Measurements from ENCODE around the gene WNT9A.

WNT9A gene

DNA sequence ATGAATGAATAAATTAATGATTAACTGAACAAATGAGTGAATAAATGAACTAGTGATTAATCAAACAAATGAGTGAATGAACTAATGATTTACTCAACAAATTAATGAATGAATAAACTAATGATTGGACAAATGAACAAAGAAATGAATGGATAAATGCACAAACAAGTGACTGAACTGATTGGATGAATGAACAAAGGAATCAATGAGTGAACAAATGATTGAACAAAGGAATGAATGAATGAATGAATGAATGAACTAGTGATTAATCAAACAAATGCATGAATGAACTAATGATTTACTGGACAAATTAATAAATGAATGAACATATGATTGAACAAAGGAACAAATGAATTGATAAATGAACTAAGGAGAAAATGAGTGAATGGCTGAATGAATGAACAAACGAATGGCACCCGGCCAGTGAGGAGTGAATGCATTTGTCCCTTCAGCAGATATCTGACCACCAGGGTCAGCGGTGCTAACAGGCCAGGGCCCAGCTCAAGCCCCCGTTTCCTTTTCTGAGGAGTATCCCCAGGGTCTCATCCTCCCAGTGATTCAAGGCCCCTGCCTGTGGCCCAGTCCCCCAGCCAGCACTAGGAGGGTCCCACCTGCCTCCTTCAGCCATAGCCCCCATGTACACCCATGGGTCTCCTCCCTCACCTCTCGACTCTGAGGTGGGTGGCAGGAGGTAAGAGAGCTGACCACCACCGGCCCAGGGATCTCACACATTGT lies 49.9 kb downstream of the WNT9A start:
- DNase-seq (ENCODE audit: low spot score), result no peak

DNA sequence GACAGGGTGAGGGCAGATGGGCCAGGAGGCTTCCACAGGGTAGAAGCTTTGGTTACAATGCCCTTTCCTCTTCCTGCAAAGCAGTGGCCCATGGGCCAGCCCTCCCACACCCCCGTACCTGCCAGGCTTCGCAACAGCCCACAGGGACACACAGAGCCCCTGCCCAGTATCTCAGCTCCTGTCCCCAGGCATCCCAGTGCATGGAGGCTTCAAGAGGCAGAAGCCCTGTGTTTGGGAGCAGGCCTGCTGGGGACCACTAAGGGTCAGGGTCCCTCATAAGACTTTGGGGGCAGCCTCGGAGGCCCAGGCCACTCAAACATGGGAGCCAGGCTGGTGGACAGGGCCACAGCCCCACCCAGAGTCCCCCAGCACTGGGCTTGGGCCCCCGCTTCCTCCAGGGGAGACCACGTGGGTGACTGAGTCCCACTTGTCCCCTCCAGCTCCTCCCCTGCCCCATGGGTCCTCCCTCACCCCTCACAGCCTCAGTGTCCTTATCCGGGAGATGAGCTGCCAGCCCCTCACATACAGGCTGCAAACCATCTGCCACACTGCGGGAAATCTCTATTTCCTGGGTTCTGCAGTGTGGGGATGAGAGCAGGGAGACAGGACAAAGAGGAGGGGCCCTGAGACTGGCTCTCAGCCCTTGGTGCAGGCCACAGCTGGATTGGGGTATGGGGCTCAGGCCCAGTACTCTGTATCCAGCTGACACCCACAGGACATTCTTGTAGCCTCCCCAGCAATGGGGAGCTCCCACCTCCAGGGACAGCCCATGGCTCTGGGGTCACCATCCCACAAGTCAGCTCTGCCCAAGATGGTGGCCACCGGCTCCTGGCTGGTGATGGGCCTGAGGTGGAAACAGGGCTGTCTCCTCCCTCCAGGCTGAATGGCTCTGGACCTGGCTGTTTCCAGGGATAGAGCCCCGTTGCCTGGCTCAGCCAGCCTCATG lies 50.7 kb downstream of the WNT9A start:
- no peak for DNase-seq (ENCODE audit: low spot score)

DNA sequence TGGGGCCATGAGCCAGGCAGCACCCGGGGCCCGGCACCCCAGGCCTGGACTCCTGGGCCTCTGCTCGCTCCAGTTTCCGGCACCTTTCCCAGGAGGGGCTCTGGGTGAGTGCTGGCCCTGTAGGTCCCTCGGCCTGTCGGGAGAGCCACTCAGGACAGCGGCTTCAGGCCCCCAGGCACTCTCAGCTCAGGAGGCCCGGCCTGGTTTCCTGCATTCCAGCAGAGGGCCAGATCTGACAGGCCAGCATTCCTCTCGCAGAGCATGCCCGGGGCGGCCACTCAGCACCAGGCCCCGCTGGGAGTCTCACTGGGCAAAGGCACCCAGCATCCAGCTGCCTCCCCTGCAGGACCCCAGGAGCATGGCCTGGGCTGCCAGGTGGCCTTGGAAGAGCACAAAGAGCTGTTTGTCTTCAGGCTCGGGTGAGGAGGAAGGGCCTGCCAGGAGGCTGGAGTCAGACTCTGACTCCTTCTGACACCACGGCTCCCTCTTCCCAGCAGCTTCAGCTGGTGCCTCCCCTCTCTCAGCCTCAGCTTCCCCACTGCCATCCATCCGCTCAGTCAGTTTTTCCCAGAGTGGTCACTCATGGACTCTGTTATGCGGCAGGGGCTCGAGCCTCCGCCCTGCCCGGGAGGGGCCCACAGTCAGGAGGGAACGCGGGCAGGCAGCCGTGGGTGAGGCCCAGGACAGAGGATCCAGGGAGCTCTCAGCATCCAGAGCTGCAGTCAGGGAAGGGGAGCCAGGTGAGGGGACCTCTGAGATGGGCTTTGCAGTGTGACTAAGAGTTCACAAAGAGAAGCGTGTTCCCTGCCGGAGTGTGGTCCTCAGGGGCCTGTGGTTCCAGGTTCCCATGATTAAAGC lies 51.7 kb downstream of the WNT9A start:
- no peak for DNase-seq (ENCODE audit: low spot score)

DNA sequence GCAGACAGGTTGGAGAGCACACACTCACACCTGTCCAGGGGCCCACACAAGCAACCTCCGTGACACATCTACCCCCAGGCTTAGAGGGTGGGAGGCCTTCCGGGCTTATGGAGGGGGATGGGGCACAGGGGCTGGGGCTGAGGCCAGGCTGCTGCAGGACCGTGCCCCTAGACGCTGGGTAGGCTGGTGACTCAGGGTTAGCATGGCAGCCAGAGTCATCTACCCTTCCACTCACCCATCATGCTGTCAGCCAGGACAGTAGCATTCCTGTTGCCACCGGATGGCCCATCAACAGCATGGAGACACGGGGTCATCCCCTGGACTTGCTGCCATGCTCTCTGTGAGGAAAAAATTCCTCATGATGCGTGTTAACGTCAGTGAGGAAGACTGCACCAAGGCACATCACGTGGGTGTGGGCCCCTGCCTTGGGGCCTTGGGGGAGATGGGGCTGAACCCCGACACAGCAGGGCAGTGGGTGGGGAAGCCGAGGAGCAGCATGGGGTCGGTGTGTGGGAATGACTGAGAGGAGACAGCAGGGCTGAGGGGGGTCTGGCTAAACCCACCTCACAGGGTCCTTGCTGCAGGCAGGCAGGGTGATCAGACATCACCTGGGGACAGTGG lies 52.8 kb downstream of the WNT9A start:
- DNase-seq (ENCODE audit: low spot score), result no peak

DNA sequence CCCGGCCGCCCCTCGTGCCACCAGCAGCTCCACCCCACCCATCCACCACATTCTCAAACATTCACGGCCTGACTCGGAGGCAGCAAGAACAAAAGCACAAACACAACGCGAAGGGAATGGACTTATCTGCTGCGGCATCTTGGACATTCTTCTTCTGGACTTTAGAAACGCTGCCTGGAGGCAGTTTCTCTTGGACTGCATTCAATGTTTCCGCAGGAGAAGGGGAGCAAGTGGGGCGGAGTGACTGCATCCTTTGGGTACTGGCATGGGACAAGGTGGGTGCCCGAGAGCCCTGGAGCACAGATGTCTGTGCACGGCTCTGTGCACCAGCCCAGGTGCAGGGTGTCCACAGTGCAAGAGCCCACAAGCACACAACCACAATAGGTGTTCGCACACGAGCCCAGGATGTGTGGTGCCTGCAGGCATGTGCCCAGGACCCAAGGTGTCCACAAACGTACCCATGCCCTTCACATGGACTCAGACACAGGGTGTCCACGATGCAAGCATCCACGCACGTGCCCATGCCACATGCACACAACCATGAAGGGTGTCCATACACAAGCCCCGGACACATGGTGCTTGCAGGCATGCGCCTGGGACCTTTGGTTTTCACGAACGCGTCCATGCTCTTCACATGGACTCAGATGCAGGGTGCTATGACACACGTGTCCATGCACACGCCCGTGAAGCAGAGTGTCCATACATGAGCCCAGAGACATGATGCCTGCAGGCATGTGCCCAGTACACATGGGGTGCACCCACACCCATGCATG lies 53.6 kb downstream of the WNT9A start:
- DNase-seq (ENCODE audit: low spot score), result no peak

DNA sequence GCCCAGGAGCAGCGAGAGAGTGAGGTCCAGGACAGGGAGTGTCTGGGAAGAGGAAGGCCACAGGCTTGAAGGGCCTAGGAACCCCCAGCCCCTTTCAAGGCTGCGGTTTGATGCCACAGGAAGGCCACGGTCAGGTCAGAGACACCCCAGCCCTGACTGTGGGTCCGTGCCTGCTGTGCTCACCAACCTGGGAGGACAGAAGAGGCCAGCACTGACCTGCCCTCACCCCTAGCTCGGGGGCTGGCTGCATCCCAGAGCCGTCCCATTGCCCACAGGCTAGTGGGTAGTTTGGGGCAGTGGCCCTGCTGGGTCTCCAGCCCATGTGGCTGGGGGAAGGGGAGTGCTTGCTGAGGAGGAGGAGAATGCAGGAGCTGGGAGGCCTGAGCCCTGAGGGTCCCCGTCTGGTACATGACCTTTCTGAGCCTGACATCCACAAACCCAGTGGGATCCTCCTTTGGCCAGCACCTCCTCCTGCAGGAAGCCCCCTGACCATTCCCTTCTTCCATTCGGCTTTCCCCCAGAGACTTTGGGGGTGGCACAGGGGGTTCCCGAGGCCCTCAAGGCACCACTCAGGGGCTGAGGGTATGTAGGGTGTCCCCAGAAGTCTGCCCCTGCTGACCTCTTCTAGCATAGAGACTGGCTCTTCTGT lies 54.3 kb downstream of the WNT9A start:
- no peak for DNase-seq (ENCODE audit: low spot score)

DNA sequence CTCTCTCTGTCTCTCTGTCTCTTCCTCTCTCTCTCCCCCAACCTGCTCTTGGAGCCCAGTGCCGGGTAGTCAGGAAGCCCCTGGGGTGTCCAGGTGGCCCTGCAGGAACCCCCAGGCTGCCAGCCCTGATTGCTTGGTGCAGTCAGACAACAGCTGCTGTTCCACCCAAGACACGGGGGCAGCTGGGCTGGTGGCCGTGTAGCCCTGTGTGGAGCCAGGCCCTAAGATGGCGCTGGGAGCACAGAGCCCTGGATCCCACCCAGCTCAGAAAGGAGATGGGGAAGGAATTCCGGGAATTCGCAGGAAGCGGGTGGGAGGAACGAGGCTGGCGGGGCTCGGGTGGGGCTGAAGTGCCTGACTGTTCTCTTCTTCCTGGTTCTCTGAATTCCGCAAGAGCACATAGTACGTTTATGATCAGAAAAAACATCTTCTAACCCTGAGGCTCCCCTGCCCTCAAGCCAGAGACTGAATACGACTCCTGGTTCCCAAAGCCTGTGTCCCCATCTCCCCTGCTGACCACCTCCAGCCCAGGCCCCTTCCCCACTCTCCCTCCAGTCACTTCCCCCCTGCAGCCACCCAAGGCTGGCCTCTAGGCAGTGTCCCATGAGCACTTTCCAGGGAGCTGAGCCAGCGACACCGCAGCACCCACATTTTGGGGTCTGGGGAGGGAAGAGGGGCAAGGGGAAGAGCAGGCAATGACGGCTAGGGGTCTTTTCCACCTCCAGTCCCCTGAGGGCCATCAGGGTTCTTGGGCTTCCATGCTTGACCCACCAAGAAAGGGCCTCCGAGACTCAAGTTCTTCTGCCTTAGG lies 55.0 kb downstream of the WNT9A start:
- no peak for DNase-seq (ENCODE audit: low spot score)

DNA sequence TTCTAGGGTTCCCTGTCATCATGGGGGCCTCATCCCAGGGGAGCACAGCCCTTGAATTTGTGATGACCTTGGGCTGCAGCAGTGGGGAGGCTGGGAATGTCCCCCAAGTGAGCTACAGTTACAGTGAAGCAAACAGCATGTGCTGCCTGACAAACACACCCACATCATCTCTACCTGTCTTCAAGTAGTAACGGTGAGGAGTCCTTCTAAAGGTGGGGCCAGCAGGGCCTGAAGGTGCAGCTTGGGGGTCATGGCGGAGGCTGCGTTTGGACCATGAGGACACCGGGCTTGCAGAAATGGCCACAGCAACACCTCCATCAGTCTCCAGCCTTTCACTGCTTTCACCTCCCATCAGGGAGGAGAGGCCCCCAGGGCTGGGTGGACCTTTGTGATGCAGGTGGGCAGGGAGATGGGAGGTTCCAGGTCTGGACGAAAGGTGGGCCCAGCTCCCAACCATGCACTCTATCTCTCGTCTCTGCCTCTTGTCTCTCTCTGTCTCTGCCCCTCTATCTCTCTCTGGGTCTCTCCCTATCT lies 55.7 kb downstream of the WNT9A start:
- no peak for DNase-seq (ENCODE audit: low spot score)

DNA sequence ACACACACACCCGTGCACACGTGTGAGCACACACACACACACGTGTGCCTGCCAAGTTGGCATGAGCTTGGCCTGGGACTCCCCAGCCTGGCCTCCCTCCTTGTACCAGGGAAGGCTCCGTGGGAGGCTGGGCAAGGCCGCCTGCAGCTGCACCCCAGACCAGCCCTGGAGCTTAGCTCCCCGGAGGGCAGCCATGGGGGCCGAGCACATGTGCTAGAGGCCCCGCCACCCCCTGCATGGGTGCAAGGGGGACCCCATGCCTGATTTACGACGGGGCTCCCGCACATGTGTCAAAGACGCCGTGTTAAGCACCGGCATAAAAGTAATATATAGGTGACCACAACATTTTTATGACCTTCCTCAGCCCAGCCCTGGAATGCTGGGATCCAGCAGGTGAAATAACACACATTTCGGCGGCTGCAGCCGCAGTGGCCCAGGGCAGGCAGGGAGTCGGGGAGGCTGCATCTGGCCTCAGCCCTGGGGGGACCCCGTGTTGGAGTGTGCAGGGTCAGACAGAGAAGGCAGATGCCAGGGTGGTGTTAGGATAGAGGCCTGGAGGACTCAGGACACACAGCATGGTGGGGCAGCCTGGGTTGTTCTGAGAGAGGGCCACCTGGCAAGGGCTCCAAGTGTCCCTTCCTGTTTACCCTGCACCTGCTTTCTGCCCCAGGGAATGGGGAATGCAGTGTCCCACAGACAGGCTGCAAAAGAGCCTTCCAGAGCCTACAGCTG lies 56.3 kb downstream of the WNT9A start:
- DNase-seq (ENCODE audit: low spot score), result no peak

DNA sequence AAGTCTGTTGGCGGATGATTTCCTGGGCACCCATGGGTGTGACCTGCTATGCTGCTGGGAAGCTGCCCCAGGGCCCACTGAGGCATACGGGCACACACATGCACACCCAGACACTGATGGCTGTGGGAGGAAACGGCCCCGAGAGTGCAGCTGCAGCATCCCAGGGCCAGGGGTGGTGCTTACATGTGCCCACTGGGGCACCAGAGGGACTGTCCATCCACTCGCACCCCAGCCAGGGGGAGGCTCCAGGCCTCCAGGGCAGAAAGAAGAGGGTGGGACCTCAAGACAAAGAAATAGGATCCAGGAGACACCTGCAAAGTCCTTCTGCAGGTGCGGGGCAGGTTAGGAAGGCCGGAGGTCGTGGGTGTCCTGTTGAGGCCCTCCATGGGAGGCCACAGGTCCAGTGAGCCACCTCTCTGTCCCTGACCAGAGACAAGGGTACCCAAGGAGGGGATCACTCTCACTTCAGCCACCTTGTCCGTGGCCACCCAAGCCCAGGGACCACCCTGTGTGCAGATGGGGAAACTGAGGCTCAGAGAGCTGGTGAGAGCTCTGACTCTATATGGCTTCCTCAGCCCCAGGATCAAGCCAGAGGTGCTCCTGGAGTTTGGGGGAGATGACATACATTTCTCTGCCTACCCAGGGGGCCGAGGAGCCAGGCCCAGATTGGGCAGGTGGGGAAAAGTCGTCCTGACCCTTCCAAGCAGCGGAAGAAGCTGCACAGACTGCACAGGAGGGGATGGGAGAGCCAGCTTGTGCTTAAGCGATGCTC lies 57.1 kb downstream of the WNT9A start:
- no peak for DNase-seq (ENCODE audit: low spot score)

DNA sequence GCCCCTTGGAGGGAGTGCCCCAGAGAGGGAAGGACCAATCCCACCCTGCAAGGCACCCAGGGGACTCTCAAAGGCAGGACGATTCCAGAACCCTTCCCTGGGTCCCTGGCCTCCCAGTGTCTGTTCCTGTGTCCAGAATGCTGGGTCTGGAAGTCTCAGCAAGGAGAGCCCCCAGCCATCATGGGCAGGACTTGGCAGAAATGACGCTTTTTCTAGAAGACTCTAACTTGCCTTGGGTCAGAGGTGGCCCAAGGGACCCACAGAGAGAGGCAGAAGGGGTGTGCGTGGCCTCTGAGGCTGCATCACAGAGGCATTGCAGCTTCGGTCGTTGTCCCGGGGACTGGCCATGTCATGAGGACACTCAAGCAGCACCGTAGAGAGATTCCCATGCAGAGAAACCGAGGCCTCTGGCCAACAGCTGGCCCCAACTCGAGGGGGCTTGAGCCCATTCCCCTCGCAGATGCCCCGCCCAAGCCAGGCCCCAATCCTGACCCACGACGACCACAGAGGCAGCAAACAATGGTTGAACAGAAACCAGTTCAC lies 57.8 kb downstream of the WNT9A start:
- DNase-seq (ENCODE audit: low spot score), result no peak

DNA sequence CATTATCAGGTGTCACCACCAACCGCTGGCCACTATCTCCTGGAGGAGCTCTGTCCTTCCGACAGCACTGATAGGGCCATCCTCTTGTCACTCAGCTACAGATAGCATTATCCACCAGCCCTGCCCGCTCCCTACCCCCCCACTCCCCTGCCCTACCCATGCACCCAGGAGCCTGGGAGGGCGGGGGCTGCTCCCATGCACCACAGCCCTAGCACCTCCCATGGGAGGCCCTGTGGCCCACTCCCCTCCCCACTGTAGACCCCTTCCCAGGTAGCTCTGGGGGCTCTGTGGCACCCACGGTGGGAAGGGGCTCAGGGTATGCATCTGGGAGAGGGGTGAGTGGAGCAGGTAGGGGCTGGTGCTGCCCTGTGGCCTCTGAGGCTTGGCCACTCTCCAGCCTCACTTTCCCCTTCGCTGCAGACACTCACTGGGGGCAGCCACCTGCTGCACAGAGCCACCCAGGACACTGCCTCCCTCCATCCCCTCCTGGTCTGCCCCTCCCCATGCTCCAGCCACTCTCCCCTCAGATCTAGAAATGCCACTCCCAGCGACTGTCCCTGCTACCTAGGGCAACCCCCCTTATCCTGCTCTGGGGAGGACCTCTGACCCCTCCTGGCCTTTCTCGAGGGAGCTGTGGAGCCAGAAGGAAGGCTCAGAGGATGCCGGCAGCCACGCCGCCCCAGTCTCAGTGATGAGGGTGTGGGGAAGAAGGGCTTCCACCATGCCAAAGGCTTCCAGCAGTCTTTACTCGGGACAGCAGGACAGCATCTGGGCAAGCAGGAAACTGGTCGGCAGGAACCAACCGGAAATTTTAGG lies 58.5 kb downstream of the WNT9A start:
- no peak for DNase-seq (ENCODE audit: low spot score)

DNA sequence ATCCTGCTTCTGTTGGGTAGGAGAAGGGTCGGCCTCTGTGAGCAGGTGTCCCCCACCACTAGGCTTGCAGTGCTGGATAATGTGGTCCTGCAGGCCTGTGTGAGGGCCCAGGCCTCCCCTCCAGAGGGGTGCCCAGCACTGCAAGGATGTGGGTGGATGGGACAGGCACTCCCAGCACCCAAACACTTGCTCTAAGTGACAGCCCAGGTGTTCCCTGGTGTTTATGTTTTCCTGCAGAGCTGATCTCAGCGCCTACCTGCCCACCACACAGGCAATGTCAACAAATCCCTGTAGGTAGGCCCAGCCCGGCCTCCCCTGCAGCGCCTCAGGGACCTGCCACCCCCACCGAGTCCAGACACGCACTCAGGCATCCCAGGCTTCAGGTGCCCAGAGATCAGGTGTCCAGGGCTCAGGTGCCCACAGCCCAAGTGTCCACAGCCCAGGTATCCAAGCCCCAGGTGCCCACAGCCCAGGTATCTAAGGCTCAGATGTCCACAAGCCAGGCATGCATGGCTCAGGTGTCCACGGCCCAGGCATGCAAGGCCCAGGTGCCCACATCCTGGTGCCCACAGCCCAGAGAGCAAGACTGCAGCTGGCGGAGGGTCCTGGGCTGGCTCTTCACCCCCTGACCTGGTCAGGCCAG lies 59.2 kb downstream of the WNT9A start:
- DNase-seq (ENCODE audit: low spot score), result no peak

DNA sequence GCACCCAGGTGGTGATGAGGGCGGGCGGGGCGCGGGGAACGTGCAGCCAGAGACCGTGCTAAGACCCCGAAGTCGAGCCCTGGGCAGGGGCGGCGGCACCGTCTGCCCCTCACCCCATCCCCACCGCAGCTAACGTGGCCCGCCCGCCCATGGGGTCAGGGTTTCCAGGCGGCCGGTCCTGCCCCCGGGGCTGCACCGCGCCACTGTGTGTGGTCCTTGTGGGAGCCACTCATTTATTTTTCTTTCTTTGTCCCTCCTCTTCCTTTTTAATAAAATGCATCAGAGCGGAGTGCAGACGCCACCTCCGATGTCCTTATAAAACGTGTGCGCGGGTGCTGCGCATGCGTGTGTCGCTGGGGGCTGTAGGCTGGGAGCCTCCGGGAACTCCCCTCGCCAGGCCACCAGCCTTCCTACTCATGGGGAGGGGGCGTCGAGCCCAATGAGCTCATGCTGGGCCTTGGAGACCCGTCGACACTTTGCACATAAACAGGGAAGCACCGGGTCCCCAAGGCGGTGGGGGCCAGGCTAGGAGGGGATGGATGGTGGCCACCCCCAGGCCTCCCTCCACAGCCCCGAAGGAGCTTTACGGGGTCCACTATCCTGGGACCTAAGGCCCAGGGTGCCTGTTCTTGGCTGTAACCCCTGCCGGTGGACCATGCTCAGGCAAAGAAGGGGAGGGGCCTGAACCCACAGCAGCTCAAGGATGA lies 59.9 kb downstream of the WNT9A start:
- no peak for DNase-seq (ENCODE audit: low spot score)

DNA sequence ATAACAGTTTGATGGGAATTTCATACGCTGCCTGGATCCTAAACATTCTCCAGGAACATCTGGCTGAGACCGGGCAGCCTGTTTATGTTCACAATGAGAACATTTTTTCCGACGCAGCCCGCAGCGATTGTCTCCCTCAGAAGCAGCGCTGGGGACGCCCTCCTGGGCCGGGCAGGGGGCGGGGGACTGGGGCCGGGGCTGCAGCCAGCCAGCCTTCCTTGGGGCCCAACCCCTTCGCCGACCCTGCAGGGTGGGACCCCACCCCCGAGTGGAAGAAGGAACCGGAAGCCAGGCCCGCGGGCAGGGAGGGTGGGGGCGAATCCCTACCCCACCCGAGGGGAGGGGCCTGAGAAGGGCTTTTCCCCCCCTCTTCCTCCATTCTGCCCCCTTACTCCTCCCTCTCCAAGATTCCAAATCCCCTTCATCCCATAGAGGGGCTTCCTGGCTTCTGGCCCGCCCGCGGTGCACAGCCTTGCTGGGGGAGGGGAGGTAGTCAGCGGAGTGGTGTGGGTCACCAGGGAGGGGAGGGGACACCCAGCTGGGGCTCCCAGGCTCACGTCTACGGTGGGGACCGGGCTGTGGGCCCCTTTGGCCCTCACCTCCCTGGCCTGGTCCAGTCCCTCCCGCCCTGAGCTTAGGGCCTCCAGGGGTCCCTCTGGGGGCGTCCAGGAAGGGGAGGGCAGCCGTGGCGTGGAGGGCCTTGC lies 60.6 kb downstream of the WNT9A start:
- DNase-seq (ENCODE audit: low spot score), result no peak

Measured in activated CD4-positive, alpha-beta T cell treated with anti-CD3 and anti-CD28 coated beads, Interleukin-2, Interleukin-4, amounts not matched to agents 100 ng/mL and 50 ng/mL, durations not matched to agents 16 hours and 8 hours (primary cell).